ENCODE data around the gene MGST3.
"Not testable (repeated sequence)": the region's sequence is repeated elsewhere in the genome, so short reads cannot be mapped to it uniquely, and the experiment has no call there.

MGST3 gene

DNA sequence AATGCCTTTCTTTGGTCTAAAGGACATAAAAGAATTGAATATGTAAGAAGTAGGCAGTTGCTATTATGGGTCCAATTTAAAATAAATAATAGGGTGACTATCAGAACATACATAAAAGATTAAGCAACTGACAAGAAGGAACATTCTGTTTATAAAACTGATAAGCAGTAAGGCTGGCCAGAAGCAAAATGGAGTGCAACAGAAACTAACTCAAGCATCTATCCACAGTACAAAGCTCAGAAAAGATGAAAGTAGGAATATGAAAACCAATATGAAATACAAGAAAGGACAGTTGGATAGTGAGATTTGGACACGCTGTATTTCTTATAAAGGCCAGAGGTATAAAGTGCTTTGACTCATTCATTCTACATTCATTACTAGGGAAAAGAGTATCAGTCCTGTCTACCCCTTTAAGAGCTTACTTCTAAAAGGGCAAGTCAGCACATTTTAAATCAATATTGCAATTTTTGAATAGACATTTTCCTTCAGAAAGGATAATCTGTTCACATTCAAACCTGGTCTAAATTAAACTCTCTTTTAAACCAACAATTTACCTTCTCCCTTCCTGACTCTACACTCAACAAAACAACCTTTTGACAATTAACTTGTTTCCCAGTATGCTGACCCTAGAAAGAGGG, 52.9 kb downstream of the MGST3 start:
- Histone ChIP-seq H3K36me3 (ENCODE audit: control insufficient read depth in 1 of 2, insufficient read depth in 2 of 2, low read length in 2 of 2) (peaks cover 18 to 39% of the 10 kb centered on the region in 2 donors), H3K4me3 (ENCODE audit: low read depth in 1 of 2, low read length in 2 of 2) (no peak overlapping the region)

DNA sequence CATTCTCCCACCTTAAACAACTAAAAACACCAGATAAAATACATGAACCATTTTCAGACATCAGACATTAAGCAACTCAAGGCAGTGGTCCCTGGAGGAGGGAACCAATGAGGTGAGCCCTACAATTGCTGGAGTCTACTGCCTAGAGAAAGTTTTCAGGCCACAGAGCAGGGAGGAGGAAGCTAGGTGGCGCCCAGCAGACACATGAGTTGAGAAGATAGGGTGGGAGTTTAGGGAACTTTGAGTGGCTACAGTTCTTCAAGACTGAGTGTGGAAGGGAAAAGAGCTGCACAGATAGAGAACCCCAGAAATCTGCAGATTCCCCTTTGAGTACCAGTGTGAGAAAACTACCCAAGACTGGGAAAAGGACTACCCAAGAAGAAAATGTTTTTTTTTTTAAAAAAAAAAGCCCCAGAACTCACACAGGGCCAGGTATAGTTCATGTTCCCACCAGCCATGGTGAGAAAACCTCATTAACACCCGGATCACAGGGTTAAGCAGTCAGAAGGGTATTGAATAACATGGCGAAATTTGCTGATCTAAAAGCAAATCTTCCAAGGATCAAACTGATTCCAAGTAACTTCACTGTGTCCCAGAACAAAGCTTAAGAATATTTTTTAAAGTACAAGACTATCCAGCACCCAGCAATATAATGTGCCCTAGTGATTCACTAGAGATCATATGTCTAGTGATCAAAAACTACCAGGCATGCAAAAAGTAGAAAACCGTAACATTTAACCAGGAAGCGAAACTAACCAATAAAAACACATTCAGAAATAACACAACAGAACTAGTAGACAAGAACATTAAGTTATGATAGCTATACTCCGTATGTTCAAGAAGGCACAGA, 55.3 kb downstream of the MGST3 start:
- no peaks in the 10 kb centered on the region for H3K27me3 ChIP-seq (ENCODE audit: low read depth, low read length)
- H3K9me3 ChIP-seq (ENCODE audit: control insufficient read depth in 1 of 2, low read length in 2 of 2) = no peaks in the 10 kb centered on the region
- H3K4me1 ChIP-seq (ENCODE audit: control insufficient read depth in 1 of 2, insufficient read depth in 2 of 2, low read length in 2 of 2) = peaks cover 0 to 6% of the 10 kb centered on the region in 2 donors
- peaks cover 0 to 25% of the 10 kb centered on the region in 2 donors for H3K36me3 ChIP-seq (ENCODE audit: control insufficient read depth in 1 of 2, insufficient read depth in 2 of 2, low read length in 2 of 2)
- H3K27ac ChIP-seq (ENCODE audit: low read length) = no peak overlapping the region
- H3K4me3 ChIP-seq (ENCODE audit: low read depth in 1 of 2, low read length in 2 of 2) = no peak overlapping the region

More for the DNA sequence above, 52.9 kb downstream of the MGST3 start:
- Histone ChIP-seq H3K27ac (ENCODE audit: low read length) (no peak overlapping the region), H3K9me3 (ENCODE audit: control insufficient read depth in 1 of 2, low read length in 2 of 2) (no peaks in the 10 kb centered on the region), H3K4me1 (ENCODE audit: control insufficient read depth in 1 of 2, insufficient read depth in 2 of 2, low read length in 2 of 2) (peaks cover 0 to 6% of the 10 kb centered on the region in 2 donors), H3K27me3 (ENCODE audit: low read depth, low read length) (no peaks in the 10 kb centered on the region)

DNA sequence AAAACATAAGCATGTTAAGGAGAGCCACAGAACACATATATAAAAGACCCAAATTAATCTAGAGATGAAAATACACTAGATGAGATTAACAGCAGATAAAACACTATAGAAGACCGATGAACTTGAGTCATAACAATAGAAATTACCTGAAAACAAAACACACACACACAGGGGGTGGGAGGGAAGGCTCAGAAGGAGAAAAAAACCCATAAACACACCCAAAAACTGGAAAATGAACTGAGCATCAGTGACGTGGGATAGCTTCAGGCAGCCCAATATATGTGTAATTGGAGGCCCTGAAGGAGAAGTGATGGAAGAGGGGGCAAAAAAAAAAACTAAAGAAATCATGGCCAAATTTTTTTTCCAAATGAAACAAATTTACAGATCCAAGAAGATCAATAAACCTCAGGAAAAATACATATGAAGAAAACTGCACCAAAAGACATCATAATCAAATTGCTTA, 56.0 kb downstream of the MGST3 start:
- Histone ChIP-seq H3K27me3 (ENCODE audit: low read depth, low read length) (no peaks in the 10 kb centered on the region), H3K4me3 (ENCODE audit: low read depth in 1 of 2, low read length in 2 of 2) (no peak overlapping the region), H3K9me3 (ENCODE audit: control insufficient read depth in 1 of 2, low read length in 2 of 2) (no peaks in the 10 kb centered on the region), H3K27ac (ENCODE audit: low read length) (no peak overlapping the region), H3K36me3 (ENCODE audit: control insufficient read depth in 1 of 2, insufficient read depth in 2 of 2, low read length in 2 of 2) (peaks cover 0 to 21% of the 10 kb centered on the region in 2 donors), H3K4me1 (ENCODE audit: control insufficient read depth in 1 of 2, insufficient read depth in 2 of 2, low read length in 2 of 2) (peaks cover 0 to 6% of the 10 kb centered on the region in 2 donors)

- Histone ChIP-seq H3K4me1 (ENCODE audit: control insufficient read depth in 1 of 2, insufficient read depth in 2 of 2, low read length in 2 of 2) (peaks cover 0 to 6% of the 10 kb centered on the region in 2 donors), H3K27me3 (ENCODE audit: low read depth, low read length) (no peaks in the 10 kb centered on the region), H3K4me3 (ENCODE audit: low read depth in 1 of 2, low read length in 2 of 2) (no peak overlapping the region), H3K27ac (ENCODE audit: low read length) (no peak overlapping the region), H3K9me3 (ENCODE audit: control insufficient read depth in 1 of 2, low read length in 2 of 2) (no peaks in the 10 kb centered on the region), H3K36me3 (ENCODE audit: control insufficient read depth in 1 of 2, insufficient read depth in 2 of 2, low read length in 2 of 2) (peaks cover 0 to 10% of the 10 kb centered on the region in 2 donors)
Measured at GRCh38 chr1:165688046-165688445, 57.0 kb downstream of the MGST3 start.

DNA sequence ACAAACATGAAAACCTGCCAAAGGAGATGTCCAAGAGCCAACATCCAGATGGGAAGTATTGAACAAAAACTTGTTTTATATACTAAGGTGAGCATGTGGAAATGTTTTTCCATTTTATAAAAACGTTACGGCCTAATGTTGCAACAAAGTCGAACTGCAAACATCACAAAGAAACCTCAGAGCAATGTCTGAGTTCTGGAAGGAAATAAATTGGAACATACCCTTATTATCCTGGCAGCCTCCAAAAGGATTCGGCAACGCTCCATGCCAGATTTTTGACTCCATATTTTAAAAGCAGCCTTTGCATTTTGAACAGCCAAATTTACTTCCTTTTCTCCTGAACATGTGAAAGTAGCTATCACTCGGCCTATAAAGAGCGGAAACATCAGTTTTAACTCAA, 64.0 kb downstream of the MGST3 start:
- H3K36me3 ChIP-seq (ENCODE audit: control insufficient read depth in 1 of 2, insufficient read depth in 2 of 2, low read length in 2 of 2) = peaks cover 0 to 7% of the 10 kb centered on the region in 2 donors
- H3K27me3 ChIP-seq (ENCODE audit: low read depth, low read length) = no peaks in the 10 kb centered on the region
- H3K27ac ChIP-seq (ENCODE audit: low read length) = no peak overlapping the region
- peaks cover 0 to 17% of the 10 kb centered on the region in 2 donors for H3K4me1 ChIP-seq (ENCODE audit: control insufficient read depth in 1 of 2, insufficient read depth in 2 of 2, low read length in 2 of 2)
- H3K4me3 ChIP-seq (ENCODE audit: low read depth in 1 of 2, low read length in 2 of 2) = no peak overlapping the region
- no peaks in the 10 kb centered on the region for H3K9me3 ChIP-seq (ENCODE audit: control insufficient read depth in 1 of 2, low read length in 2 of 2)

DNA sequence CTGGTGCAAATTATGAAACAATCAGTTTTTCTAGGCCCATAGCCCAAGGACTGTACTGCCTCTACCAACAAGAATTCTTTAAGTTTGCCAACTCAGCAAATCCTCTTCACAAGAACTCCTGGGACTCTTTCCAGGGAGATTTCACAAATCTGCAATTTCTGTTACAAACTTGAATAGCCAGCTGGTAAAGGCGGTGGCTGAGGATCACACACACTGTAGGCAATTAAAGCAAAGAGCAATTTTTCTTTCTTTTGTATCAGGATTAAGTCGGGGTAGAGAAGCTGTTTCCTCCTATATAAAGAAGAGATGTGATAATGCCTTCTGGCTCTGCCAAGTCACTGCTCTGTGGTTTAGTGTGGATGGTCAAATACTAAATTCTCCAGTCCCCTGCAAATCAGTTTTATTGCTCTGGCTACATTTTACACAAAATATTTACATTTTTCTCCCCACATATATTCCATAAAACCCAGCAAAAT, 65.6 kb downstream of the MGST3 start:
- peaks cover 0 to 17% of the 10 kb centered on the region in 2 donors for H3K4me1 ChIP-seq (ENCODE audit: control insufficient read depth in 1 of 2, insufficient read depth in 2 of 2, low read length in 2 of 2)
- H3K27me3 ChIP-seq (ENCODE audit: low read depth, low read length) = no peaks in the 10 kb centered on the region
- peak overlapping the region; percentile 35 to 82 for H3K4me3 ChIP-seq (ENCODE audit: low read depth in 1 of 2, low read length in 2 of 2)
- no peaks in the 10 kb centered on the region for H3K9me3 ChIP-seq (ENCODE audit: control insufficient read depth in 1 of 2, low read length in 2 of 2)
- H3K36me3 ChIP-seq (ENCODE audit: control insufficient read depth in 1 of 2, insufficient read depth in 2 of 2, low read length in 2 of 2) = no peaks in the 10 kb centered on the region
- H3K27ac ChIP-seq (ENCODE audit: low read length) = no peak overlapping the region

- Histone ChIP-seq H3K4me3 (ENCODE audit: low read depth in 1 of 2, low read length in 2 of 2) (peak overlapping the region; percentile 82 to 98), H3K9me3 (ENCODE audit: control insufficient read depth in 1 of 2, low read length in 2 of 2) (no peaks in the 10 kb centered on the region), H3K4me1 (ENCODE audit: control insufficient read depth in 1 of 2, insufficient read depth in 2 of 2, low read length in 2 of 2) (peaks cover 0 to 17% of the 10 kb centered on the region in 2 donors), H3K27me3 (ENCODE audit: low read depth, low read length) (no peaks in the 10 kb centered on the region), H3K27ac (ENCODE audit: low read length) (peak overlapping the region; percentile 92), H3K36me3 (ENCODE audit: control insufficient read depth in 1 of 2, insufficient read depth in 2 of 2, low read length in 2 of 2) (no peaks in the 10 kb centered on the region)
Measured at GRCh38 chr1:165697491-165697880, 66.5 kb downstream of the MGST3 start.

GRCh38 chr1:165697881-165698760, 67.1 kb downstream of the MGST3 start, which contains the start of gene ALDH9A1:
Gene ALDH9A1 (minus strand): TSS chr1:165698562. CDS start chr1:165698558, 4 bp downstream.
- H3K4me1 ChIP-seq (ENCODE audit: control insufficient read depth in 1 of 2, insufficient read depth in 2 of 2, low read length in 2 of 2) = peaks cover 0 to 17% of the 10 kb centered on the region in 2 donors
- no peaks in the 10 kb centered on the region for H3K36me3 ChIP-seq (ENCODE audit: control insufficient read depth in 1 of 2, insufficient read depth in 2 of 2, low read length in 2 of 2)
- H3K4me3 ChIP-seq (ENCODE audit: low read depth in 1 of 2, low read length in 2 of 2) = peak within 1 kb of the TSS; percentile 82 to 98
- peak within 1 kb of the TSS; percentile 92 for H3K27ac ChIP-seq (ENCODE audit: low read length)
- H3K27me3 ChIP-seq (ENCODE audit: low read depth, low read length) = no peaks in the 10 kb centered on the region
- H3K9me3 ChIP-seq (ENCODE audit: control insufficient read depth in 1 of 2, low read length in 2 of 2) = no peaks in the 10 kb centered on the region

- Histone ChIP-seq H3K4me1 (ENCODE audit: control insufficient read depth in 1 of 2, insufficient read depth in 2 of 2, low read length in 2 of 2) (peaks cover 0 to 17% of the 10 kb centered on the region in 2 donors), H3K27ac (ENCODE audit: low read length) (peak overlapping the region; percentile 90), H3K27me3 (ENCODE audit: low read depth, low read length) (no peaks in the 10 kb centered on the region), H3K36me3 (ENCODE audit: control insufficient read depth in 1 of 2, insufficient read depth in 2 of 2, low read length in 2 of 2) (no peaks in the 10 kb centered on the region), H3K9me3 (ENCODE audit: control insufficient read depth in 1 of 2, low read length in 2 of 2) (no peaks in the 10 kb centered on the region), H3K4me3 (ENCODE audit: low read depth in 1 of 2, low read length in 2 of 2) (peak overlapping the region; percentile 82 to 98)
Measured at GRCh38 chr1:165698761-165699052, 67.7 kb downstream of the MGST3 start.

- H3K27ac ChIP-seq (ENCODE audit: low read length) = no peak overlapping the region
- peaks cover 0 to 17% of the 10 kb centered on the region in 2 donors for H3K4me1 ChIP-seq (ENCODE audit: control insufficient read depth in 1 of 2, insufficient read depth in 2 of 2, low read length in 2 of 2)
- H3K27me3 ChIP-seq (ENCODE audit: low read depth, low read length) = no peaks in the 10 kb centered on the region
- H3K9me3 ChIP-seq (ENCODE audit: control insufficient read depth in 1 of 2, low read length in 2 of 2) = no peaks in the 10 kb centered on the region
- H3K36me3 ChIP-seq (ENCODE audit: control insufficient read depth in 1 of 2, insufficient read depth in 2 of 2, low read length in 2 of 2) = no peaks in the 10 kb centered on the region
- H3K4me3 ChIP-seq (ENCODE audit: low read depth in 1 of 2, low read length in 2 of 2) = no peak overlapping the region
Measured at GRCh38 chr1:165699577-165699976, 68.5 kb downstream of the MGST3 start.

GRCh38 chr1:165701922-165702321, 70.9 kb downstream of the MGST3 start:
- not testable (repeated sequence) for H3K27me3 ChIP-seq (ENCODE audit: low read depth, low read length); H3K9me3 ChIP-seq (ENCODE audit: control insufficient read depth in 1 of 2, low read length in 2 of 2); H3K27ac ChIP-seq (ENCODE audit: low read length); H3K4me3 ChIP-seq (ENCODE audit: low read depth in 1 of 2, low read length in 2 of 2); H3K36me3 ChIP-seq (ENCODE audit: control insufficient read depth in 1 of 2, insufficient read depth in 2 of 2, low read length in 2 of 2); H3K4me1 ChIP-seq (ENCODE audit: control insufficient read depth in 1 of 2, insufficient read depth in 2 of 2, low read length in 2 of 2)
